ENCODE results near the gene LRIG1.

The LRIG1 gene

DNA sequence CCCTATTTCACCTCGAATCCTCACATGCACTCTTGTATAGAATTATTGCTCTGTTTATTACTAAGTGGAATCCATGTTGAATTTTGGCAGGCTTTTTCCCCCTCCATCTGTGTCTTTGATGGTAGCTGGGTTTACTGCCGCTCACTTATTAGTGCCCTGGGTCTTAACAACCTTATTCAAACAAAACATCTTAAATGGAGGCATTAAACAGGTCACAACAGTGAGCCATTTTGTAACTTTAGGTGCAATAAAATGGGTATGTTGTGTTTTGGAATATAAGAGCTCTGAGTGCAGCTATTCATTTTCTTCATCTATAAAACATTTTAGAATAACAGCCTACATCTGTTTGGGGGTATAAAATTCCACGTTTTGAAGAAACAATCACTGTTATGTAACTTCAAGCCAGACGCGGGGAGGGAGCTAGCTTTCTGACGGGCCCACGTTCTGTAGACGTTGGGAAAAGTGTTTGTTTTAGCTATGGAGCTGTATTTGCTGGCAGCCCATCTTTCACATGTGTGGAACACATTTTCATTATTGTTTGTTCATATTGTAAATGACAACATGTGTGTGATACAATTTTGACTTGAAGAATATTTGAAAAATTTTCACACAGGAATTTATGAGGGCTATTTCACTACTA lies 158.0 kb downstream of the LRIG1 start:
- DNase-seq, result no peak

GRCh38 chr3:66338927-66339326 lies 161.9 kb downstream of the LRIG1 start:
- DNase-seq, result no peak

DNA sequence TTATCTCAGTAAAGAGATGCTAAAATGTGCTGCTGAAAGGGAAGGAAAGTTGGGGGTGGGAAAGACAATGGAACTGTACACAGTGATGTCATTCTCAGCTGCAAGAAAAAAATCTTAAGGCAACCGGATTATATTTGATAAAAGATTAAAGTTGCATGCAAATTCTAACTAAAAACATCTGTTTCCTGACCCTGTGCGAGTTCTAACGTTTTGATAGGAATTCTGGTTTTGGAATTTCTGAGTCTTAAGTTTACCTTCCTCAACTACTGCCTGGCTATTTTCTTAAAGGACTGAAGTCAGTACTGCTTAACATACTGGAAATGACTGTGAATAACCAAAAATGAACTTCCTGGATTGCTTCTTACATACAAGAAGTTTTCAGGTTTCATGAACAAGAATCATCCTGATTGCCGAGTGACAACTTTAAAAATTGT lies 164.5 kb downstream of the LRIG1 start:
- no peak for DNase-seq

- DNase-seq, result no peak
Measured at GRCh38 chr3:66335671-66336070, 165.2 kb downstream of the LRIG1 start.

Measured in GOT3 (cell line).